WTC11 (cell line): Measurements from ENCODE around the gene NOL4L. TPM values are rescaled to one million over a fixed set of nuclear protein-coding genes. Genes with fewer than 3 reads are reported as not detected.
A peak's percentile ranks its signal among the peaks of the same experiment; 100 is the strongest.

Source experiments
- ATAC-seq: fragments of 200-7000 bp; cut with Tn5 transposase; 2 replicates; pipeline ENCODE4 v1.10.0; 2021; ENCODE audit warnings: mild to moderate bottlenecking, moderate library complexity
- CTCF ChIA-PET: fragments of 300-600 bp; sonication (Branson Sonifier 250); formaldehyde crosslinking; loops from one replicate; lab custom pipeline; 2021; ENCODE audit warnings: antibody characterized with exemption; lab: Charles Lee
- POLR2A ChIA-PET: fragments of 350-600 bp; sonication (Branson Sonifier 250); formaldehyde crosslinking; loops from one replicate; lab custom pipeline; 2021; ENCODE audit warnings: antibody characterized with exemption; lab: Charles Lee
- DNase-seq: peaks from one replicate; pipeline ENCODE4 v3.0.0; 2021; ENCODE audit warnings: low spot score
- H3K27ac Mint-ChIP-seq: 2 replicates; pipeline ENCODE4 v1.8.0; 2021; ENCODE audit warnings: mixed read lengths
- H3K27me3 Mint-ChIP-seq: 2 replicates; pipeline ENCODE4 v1.8.0; 2021; ENCODE audit warnings: low read depth, mild to moderate bottlenecking, moderate library complexity, mixed read lengths
- H3K36me3 Mint-ChIP-seq: 2 replicates; pipeline ENCODE4 v1.8.0; 2021; ENCODE audit warnings: mixed read lengths
- H3K4me1 Mint-ChIP-seq: 2 replicates; pipeline ENCODE4 v1.8.0; 2022; ENCODE audit warnings: mixed read lengths
- H3K4me3 Mint-ChIP-seq: 2 replicates; pipeline ENCODE4 v1.8.0; 2021; ENCODE audit warnings: mild to moderate bottlenecking, moderate library complexity, mixed read lengths
- H3K9me3 Mint-ChIP-seq: 2 replicates; pipeline ENCODE4 v1.8.0; 2021; ENCODE audit warnings: mixed read lengths
- FOXJ3 ChIP-seq: sonication (generic); formaldehyde crosslinking; IDR thresholded peaks from 2 replicates; pipeline ENCODE4 v1.9.0; 2021; ENCODE audit warnings: missing genetic modification reagents, mild to moderate bottlenecking, borderline replicate concordance
- NR3C1 ChIP-seq: sonication (generic); formaldehyde crosslinking; conservative IDR thresholded peaks from 2 replicates; pipeline ENCODE4 v1.8.1; 2023; ENCODE audit warnings: low read depth, mild to moderate bottlenecking, missing genetic modification reagents
- ZNF263 ChIP-seq: sonication (generic); formaldehyde crosslinking; IDR thresholded peaks from 2 replicates; pipeline ENCODE4 v1.8.1; 2022; ENCODE audit warnings: low read depth, mild to moderate bottlenecking, moderate library complexity, missing genetic modification reagents
- ZNF317 ChIP-seq: sonication (generic); formaldehyde crosslinking; IDR thresholded peaks from 2 replicates; pipeline ENCODE4 v1.8.1; 2023; ENCODE audit warnings: low read depth, mild to moderate bottlenecking, moderate library complexity, missing genetic modification reagents, borderline replicate concordance
- ZNF396 ChIP-seq: fragments of 250-450 bp; sonication (Bioruptor Pico); IDR thresholded peaks from 2 replicates; pipeline ENCODE4 v1.8.0; 2021; ENCODE audit warnings: mild to moderate bottlenecking, moderate library complexity, borderline replicate concordance
- total RNA-seq: library from RNA; stranded (reverse); gene quantifications from 3 replicates; pipeline ENCODE4 v1.2.3, GENCODE V29; 2021
- TF ChIP-seq, protein P1 (sequence below): sonication (generic); formaldehyde crosslinking; IDR thresholded peaks from 2 replicates; pipeline ENCODE4 v1.8.1; 2023; ENCODE audit warnings: mild to moderate bottlenecking, missing genetic modification reagents
- TF ChIP-seq, protein P2 (sequence below): fragments of 250-450 bp; sonication (Bioruptor Pico); IDR thresholded peaks from 2 replicates; pipeline ENCODE4 v1.9.0; 2021; ENCODE audit warnings: mild to moderate bottlenecking, borderline replicate concordance
- TF ChIP-seq, protein P3 (sequence below): fragments of 250-450 bp; sonication (Bioruptor Pico); IDR thresholded peaks from 2 replicates; pipeline ENCODE4 v1.9.0; 2021; ENCODE audit warnings: mild to moderate bottlenecking
- TF ChIP-seq, protein P4 (sequence below): sonication (generic); formaldehyde crosslinking; conservative IDR thresholded peaks from 2 replicates; pipeline ENCODE4 v1.8.1; 2023; ENCODE audit warnings: mild to moderate bottlenecking, low read depth, missing genetic modification reagents, moderate library complexity
- TF ChIP-seq, protein P5 (sequence below): sonication (generic); formaldehyde crosslinking; IDR thresholded peaks from 2 replicates; pipeline ENCODE4 v1.8.1; 2023; ENCODE audit warnings: mild to moderate bottlenecking, moderate library complexity, missing genetic modification reagents

Gene NOL4L
- total RNA-seq, 1 experiment from 2014 or later, result 29.0 TPM

DNA sequence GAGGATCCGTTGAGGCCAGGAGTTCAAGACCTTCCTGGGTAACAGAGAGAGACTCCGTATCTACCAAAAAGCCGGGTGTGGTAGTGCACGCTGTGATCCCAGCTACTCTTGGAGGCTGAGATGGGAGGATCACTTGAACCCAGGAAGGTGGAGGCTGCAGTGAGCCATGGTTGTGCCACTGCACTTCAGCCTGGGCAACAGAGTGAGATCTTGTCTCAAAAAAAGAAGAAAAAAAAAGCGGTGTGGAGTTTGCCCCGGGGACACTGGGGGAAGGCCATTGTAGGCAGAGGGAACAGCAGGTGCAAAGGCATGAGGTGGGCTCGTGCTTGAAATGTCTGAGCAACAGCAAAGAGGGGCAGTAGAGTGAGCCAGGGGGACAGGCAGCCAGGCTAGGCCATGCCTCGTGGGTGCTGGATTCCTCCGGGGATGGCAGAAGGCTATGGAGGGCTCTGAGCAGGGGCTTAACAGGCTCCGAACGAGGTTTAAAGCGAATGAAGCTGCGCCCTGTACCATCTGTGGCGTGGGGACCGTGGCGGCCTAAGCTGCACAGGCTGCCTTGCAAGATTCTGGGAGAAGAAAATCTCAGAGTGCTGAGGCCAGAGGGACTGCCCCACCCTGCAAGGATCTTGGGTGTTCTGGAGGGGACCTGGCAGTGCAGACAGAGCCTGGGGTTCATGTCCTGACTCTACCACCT is 36.9 kb upstream of the NOL4L start (continued):
- TF ChIP-seq, protein P1, sequence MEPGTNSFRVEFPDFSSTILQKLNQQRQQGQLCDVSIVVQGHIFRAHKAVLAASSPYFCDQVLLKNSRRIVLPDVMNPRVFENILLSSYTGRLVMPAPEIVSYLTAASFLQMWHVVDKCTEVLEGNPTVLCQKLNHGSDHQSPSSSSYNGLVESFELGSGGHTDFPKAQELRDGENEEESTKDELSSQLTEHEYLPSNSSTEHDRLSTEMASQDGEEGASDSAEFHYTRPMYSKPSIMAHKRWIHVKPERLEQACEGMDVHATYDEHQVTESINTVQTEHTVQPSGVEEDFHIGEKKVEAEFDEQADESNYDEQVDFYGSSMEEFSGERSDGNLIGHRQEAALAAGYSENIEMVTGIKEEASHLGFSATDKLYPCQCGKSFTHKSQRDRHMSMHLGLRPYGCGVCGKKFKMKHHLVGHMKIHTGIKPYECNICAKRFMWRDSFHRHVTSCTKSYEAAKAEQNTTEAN, result no peak
- TF ChIP-seq, protein P2, sequence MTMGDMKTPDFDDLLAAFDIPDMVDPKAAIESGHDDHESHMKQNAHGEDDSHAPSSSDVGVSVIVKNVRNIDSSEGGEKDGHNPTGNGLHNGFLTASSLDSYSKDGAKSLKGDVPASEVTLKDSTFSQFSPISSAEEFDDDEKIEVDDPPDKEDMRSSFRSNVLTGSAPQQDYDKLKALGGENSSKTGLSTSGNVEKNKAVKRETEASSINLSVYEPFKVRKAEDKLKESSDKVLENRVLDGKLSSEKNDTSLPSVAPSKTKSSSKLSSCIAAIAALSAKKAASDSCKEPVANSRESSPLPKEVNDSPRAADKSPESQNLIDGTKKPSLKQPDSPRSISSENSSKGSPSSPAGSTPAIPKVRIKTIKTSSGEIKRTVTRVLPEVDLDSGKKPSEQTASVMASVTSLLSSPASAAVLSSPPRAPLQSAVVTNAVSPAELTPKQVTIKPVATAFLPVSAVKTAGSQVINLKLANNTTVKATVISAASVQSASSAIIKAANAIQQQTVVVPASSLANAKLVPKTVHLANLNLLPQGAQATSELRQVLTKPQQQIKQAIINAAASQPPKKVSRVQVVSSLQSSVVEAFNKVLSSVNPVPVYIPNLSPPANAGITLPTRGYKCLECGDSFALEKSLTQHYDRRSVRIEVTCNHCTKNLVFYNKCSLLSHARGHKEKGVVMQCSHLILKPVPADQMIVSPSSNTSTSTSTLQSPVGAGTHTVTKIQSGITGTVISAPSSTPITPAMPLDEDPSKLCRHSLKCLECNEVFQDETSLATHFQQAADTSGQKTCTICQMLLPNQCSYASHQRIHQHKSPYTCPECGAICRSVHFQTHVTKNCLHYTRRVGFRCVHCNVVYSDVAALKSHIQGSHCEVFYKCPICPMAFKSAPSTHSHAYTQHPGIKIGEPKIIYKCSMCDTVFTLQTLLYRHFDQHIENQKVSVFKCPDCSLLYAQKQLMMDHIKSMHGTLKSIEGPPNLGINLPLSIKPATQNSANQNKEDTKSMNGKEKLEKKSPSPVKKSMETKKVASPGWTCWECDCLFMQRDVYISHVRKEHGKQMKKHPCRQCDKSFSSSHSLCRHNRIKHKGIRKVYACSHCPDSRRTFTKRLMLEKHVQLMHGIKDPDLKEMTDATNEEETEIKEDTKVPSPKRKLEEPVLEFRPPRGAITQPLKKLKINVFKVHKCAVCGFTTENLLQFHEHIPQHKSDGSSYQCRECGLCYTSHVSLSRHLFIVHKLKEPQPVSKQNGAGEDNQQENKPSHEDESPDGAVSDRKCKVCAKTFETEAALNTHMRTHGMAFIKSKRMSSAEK (CRISPR knock-in tag), result no peak
- TF ChIP-seq ZNF396 (CRISPR knock-in tag) (no peak), NR3C1 (no peak)
- TF ChIP-seq, protein P3, sequence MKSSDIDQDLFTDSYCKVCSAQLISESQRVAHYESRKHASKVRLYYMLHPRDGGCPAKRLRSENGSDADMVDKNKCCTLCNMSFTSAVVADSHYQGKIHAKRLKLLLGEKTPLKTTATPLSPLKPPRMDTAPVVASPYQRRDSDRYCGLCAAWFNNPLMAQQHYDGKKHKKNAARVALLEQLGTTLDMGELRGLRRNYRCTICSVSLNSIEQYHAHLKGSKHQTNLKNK (CRISPR knock-in tag), result no peak
- TF ChIP-seq, all 79 proteins: peak for 0

DNA sequence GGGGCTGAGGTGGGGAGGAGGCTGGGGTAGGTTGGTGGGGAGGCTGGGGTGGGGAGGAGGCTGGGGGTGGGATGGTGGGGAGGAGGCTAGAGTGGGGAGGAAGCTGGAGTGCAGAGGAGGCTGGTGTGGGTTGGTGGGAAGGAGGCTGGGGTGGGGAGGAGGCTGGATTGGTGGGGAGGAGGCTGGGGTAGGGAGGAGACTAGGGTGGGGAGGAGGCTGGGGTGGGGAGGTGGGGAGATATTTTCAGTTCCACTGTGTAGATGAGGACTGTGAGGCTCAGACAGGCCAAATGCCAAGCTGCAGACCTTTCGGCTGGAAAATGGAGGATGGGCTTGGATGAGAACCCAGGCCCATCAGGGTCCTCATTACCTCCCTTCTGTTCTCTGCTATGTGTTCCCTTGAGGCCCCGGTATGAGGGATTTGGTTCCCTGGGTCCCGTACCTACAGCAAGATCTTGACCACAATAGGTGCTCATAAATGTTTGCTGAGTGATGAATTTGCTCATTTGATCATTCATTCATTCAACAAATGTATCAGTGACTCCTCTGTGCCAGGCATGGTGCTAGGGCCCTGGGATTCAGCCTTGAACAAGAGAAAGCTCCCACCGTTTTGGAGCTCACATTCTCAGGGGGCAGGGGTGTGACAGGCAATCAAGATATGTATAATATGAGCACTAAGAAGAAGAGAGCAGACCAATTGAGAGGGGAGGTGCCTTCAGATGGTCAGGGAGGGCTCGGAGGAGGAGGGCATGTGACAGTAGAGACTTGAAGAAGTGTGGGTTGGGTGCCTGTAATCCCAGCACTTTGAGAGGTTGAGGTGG is 36.1 kb upstream of the NOL4L start:
- CTCF ChIA-PET, result interaction anchor here (0.5 kb wide), 1 partner anchor 164 kb away, joined by 4 read pairs; no protein-coding TSS in a partner anchor
- Mint-ChIP-seq H3K4me3 (no peak overlapping the region), H3K27me3 (no peaks in the 10 kb centered on the region), H3K36me3 (no peaks in the 10 kb centered on the region), H3K4me1 (peaks cover 9% of the 10 kb centered on the region), H3K9me3 (no peaks in the 10 kb centered on the region), H3K27ac (peak overlapping the region; percentile 42; the same call in 1 of the 2 replicates)
- POLR2A ChIA-PET, result no interaction called here
- TF ChIP-seq, protein P4, sequence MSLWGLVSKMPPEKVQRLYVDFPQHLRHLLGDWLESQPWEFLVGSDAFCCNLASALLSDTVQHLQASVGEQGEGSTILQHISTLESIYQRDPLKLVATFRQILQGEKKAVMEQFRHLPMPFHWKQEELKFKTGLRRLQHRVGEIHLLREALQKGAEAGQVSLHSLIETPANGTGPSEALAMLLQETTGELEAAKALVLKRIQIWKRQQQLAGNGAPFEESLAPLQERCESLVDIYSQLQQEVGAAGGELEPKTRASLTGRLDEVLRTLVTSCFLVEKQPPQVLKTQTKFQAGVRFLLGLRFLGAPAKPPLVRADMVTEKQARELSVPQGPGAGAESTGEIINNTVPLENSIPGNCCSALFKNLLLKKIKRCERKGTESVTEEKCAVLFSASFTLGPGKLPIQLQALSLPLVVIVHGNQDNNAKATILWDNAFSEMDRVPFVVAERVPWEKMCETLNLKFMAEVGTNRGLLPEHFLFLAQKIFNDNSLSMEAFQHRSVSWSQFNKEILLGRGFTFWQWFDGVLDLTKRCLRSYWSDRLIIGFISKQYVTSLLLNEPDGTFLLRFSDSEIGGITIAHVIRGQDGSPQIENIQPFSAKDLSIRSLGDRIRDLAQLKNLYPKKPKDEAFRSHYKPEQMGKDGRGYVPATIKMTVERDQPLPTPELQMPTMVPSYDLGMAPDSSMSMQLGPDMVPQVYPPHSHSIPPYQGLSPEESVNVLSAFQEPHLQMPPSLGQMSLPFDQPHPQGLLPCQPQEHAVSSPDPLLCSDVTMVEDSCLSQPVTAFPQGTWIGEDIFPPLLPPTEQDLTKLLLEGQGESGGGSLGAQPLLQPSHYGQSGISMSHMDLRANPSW (CRISPR knock-in tag), result no peak
- TF ChIP-seq ZNF317 (CRISPR knock-in tag), result no peak
- TF ChIP-seq ZNF263 (CRISPR knock-in tag), result no peak
- TF ChIP-seq, protein P5, sequence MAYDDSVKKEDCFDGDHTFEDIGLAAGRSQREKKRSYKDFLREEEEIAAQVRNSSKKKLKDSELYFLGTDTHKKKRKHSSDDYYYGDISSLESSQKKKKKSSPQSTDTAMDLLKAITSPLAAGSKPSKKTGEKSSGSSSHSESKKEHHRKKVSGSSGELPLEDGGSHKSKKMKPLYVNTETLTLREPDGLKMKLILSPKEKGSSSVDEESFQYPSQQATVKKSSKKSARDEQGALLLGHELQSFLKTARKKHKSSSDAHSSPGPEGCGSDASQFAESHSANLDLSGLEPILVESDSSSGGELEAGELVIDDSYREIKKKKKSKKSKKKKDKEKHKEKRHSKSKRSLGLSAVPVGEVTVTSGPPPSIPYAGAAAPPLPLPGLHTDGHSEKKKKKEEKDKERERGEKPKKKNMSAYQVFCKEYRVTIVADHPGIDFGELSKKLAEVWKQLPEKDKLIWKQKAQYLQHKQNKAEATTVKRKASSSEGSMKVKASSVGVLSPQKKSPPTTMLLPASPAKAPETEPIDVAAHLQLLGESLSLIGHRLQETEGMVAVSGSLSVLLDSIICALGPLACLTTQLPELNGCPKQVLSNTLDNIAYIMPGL (CRISPR knock-in tag), result no peak
- no peak for TF ChIP-seq FOXJ3 (CRISPR knock-in tag)
- ATAC-seq (no peak), DNase-seq (no peak)
